Fibroblast of mammary gland (primary cell): ENCODE measurements around the gene KCNMA1.

Experiments
- DNase-seq: peaks from one replicate; pipeline ENCODE4 v3.0.0-alpha.2; 2010; ENCODE audit warnings: low read depth
- H3K4me3 ChIP-seq: 2 replicates; pipeline ENCODE4 v1.5.1; 2011; ENCODE audit warnings: low read depth, mild to moderate bottlenecking, low read length, moderate library complexity; ENCODE audit not compliant: control insufficient read depth
- CTCF ChIP-seq: conservative IDR thresholded peaks from 2 replicates; pipeline ENCODE4 v1.5.1; 2011; ENCODE audit warnings: low read depth, low read length, inconsistent platforms; ENCODE audit not compliant: control insufficient read depth, insufficient read depth

Gene KCNMA1

GRCh38 chr10:77363210-77363609 lies 274.4 kb downstream of the KCNMA1 start:
- DNase-seq = no peak
- no peak for TF ChIP-seq CTCF
- H3K4me3 ChIP-seq = no peak overlapping the region

GRCh38 chr10:77361831-77362230 lies 275.8 kb downstream of the KCNMA1 start:
- TF ChIP-seq CTCF = no peak
- H3K4me3 ChIP-seq = no peak overlapping the region
- DNase-seq = no peak

- no peak for DNase-seq
- no peak for TF ChIP-seq CTCF
- H3K4me3 ChIP-seq = no peak overlapping the region
Measured at GRCh38 chr10:77361426-77361825, 276.2 kb downstream of the KCNMA1 start.

- TF ChIP-seq CTCF = no peak
- peak; percentile 52 for DNase-seq
- no peak overlapping the region for H3K4me3 ChIP-seq
Measured at GRCh38 chr10:77360835-77361234, 276.8 kb downstream of the KCNMA1 start.

- H3K4me3 ChIP-seq = no peak overlapping the region
- peak; percentile 53 for DNase-seq
- no peak for TF ChIP-seq CTCF
Measured at GRCh38 chr10:77359950-77360520, 277.6 kb downstream of the KCNMA1 start.

- no peak overlapping the region for H3K4me3 ChIP-seq
- no peak for TF ChIP-seq CTCF
- DNase-seq = no peak
Measured at GRCh38 chr10:77359287-77359691, 278.3 kb downstream of the KCNMA1 start.

- TF ChIP-seq CTCF = no peak
- no peak overlapping the region for H3K4me3 ChIP-seq
- no peak for DNase-seq
Measured at GRCh38 chr10:77358656-77359055, 279.0 kb downstream of the KCNMA1 start.
